NCI-H524 (cell line): ENCODE data around the gene ATP6AP1.
A peak's percentile ranks its signal among the peaks of the same experiment; 100 is the strongest.

Experiments used
- DNase-seq, 2 experiments: peaks; one replicate each; lab custom pipeline; 2025; lab: John Stamatoyannopoulos, UW

ATP6AP1 gene

DNA sequence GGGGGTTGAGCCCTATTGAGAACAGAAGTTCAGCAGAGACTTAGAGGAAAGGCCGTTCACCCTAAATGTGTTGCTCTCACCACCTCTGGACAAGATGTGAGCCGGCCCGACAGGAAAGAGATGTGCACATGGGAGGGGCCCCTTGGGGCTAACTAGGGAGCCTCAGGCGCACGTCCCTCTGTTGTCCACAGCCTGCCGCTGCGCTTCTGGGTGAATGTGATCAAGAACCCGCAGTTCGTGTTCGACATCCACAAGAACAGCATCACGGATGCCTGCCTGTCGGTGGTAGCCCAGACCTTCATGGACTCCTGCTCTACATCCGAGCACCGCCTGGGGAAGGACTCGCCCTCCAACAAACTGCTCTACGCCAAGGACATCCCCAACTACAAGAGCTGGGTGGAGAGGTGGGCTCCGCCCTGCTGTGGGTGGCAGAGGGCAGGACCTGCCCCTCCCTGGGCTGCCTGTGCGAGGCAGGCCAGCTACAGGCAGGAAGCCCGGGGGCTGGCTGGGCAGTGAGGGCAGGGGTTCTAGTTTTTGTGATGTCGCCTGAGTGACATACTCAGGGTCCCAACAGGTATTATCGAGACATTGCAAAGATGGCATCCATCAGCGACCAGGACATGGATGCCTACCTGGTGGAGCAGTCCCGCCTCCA is 42.6 kb downstream of the ATP6AP1 start:
- no peak for DNase-seq

DNA sequence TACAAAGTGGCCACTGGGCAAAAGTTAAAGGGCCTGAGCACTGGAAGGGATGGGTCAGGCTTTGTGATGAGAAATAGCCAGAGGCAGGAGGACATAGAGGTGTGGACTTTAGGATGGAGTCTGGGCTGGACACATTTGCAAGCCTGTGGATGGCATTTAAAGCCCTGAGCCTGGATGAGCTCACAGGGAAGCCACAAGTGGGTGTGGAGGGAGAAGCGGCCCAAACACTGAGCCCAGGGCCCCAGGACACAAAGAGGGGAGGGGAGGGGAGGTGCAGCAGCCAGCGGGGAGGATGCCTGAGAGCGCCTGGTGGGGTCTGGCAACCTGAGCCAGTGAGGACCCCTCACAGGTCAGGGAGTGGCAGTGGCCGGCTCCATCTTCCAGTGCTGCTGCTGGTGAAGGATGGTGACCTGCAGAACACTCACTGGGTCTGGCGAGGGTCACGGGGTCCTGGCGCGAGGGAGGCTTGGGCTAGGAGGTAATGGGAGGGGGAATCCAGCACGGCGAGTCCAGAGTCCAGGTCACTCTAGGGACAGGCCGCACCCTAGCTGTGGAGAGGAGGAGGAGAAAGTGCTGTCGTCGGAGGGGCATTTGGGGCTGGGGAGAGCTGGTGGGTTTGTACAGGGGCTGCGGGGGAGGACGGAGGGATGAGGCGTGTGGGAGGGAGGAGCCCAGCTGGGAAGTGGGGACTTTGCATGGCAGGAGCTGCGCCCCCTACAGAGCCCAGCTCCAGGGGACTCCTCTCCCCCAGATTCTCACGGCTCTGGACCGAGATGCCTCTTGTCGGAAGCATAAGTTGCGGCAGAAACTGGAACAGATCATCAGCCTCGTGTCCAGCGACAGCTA is 43.6 kb downstream of the ATP6AP1 start:
- DNase-seq = no peak

DNA sequence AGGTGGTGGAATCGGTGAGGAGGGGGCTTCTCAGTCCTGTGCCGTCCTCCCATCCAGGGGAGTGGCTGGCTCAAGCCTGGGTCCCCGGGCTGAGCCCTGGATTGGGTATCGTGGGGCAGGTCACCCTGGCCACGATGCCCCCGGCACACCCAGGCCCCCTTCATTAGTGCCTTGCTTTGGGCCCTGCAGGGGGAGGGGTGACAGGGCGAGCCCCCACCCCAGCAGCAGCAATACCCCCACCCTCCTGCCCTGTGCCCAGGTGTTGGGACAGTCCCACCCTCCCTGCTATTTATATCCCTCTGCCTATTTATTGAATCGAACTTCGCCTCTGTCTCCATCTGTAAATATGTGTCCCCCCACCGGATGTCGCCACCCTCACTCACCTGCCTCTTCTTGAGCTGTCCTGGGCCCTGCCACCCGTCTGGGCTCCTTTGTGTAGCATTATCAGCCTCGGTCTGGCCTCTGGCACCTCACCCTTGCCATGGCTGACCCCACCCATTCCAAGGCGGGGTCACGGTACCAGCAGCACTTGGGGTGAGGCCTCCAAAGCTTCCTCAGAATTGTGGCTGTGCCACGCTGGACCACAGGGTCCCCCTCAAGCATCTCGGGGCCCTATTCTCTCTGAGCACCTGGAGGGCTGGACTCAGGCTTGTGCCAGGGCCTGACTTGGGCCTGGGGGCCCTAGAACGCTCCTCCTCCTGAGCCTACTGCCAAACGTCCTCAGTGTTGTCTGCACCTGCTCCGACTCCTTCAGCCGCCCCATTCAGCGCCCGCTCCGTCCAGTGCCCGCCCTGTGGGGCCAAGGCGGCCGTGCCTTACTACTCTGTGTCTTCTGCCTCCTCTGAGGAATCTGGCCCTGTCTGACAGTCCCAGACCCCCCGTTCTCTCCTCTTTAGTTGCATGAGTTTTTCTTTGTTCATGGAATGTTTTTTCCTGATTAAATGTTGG is 44.5 kb downstream of the ATP6AP1 start:
- DNase-seq = no peak

DNA sequence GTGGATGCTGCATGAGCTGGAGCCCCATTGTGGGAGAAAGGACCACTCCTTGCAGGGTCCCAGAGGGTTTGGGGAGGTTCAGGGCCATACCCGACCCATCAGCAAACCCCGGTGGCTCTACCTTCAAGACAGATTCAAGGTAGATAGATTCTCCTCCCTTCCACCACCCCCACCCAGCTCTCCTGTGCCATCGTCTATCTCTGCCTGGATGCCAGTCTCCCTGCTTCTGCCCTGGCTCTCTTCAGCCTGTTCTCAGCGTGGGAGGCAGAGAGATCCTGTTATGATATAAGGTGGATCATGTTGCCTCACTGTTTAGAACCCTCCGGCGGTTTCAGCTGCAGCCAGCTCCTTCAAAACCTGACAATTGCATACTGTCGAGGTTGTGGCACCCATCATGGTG is 45.2 kb downstream of the ATP6AP1 start:
- no peak for DNase-seq

DNA sequence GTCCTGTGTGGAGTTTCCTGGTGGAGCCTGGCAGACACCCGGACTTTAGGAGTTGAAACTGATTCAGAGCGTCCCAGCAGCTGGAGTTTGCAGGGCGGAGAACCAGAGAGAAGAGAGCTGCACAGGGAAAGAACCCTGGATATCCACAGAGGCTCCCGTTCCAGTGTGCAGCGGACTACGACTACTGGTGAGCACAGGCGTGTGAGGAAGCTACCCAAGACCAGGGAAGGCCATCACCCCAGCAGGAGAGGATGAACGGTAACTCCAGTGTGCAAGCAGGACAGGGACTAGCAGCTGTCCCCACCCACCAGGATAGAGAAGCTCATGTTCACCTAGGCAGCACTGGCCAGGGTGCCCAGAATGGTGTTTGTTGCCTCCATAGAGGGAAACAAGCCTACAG is 48.3 kb downstream of the ATP6AP1 start:
- no peak for DNase-seq

DNA sequence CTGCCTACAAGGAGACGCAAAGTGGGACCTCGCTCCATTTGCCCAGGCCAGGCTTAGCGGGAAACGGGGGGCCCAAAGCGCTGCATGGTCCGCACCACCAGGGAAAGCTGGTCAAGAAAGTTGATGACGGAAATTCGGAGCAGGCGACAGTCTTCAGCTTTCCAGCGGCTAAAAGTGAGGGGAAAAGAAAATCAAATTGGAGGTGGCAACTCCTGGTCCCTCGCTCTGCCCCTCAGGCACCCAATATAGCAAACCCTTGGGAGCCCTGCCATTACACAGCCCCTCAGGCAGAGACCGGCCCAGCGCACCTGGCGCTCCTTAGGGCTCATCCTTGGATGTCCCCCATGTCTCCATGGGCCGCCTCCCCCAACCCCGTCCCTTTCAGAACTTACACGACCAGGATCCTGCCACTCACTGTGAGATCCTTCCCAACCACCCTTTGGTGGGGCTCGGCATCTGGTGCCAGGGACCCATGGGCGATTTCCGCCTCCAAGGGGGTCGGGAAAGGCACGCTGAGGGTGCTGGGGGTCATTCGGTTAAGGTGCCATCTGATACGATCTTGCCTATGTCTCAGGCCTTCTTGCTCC is 49.5 kb downstream of the ATP6AP1 start:
- no peak for DNase-seq

DNA sequence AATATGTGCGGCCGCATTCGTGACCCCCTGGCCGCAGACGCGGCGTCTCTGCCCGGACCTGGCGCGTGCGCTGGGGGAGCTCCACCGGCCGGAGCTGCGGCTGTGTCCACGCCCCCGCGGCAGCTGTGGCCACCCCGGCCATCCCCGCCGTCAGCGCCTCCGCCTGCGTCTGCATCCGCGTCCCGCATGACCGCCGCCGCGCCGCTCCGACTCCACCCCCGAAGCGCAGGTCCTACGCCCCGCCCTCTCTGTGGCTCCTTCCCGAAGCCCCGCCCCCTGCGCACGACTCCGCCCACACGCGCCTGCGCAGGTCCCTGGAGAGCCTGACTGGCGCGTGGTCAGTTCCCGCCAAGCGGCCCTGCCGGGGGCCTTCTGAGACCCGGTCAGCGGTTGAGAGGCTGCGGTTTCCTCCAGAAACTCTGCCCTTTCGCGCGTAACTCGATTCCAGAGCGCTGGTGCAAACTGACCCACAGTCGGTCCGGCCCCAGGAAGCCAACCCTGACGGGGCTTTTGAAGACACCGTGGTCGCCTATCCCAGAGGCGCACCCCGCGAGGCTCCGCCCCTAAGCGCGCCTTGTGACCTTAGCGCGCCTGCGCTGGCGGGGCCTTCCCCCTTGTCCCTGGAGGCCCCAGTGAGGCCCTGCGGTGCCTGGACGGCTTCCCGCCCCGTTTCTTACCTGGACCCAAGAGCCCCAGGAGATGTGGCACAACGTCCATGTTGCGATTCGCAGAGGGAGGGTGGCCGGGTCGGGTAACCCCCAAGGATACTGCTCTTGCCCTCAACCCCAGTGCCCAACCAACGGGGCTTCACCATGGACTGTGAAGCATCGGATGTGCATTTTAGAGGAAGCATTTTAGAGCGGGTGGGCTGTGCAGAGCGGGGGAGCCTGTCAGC is 50.5 kb downstream of the ATP6AP1 start, which contains the start of gene LAGE3:
LAGE3 (minus strand) TSS at position 554 of the 895 bp plus-strand sequence; CDS start at position 188, 366 bp downstream.
- DNase-seq = peak; percentile 64 to 82

DNA sequence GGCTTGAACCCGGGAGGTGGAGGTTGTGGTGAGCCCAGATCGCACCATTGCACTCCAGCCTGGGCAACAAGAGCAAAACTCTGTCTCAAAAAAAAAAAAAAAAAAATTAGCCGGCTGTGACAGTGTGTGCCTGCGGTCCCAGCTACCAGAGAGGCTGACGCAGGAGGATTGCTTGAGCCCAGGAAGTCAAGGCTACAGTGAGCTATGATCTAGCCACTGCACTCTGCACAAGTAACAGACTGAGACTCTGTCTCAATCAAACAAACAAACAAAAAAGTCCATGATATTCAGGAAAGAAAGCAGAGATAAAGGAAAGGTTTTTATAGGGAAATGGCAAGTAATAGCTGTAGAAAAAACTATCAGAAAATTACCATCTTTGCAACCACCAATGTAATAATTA is 52.7 kb downstream of the ATP6AP1 start:
- no peak for DNase-seq

DNA sequence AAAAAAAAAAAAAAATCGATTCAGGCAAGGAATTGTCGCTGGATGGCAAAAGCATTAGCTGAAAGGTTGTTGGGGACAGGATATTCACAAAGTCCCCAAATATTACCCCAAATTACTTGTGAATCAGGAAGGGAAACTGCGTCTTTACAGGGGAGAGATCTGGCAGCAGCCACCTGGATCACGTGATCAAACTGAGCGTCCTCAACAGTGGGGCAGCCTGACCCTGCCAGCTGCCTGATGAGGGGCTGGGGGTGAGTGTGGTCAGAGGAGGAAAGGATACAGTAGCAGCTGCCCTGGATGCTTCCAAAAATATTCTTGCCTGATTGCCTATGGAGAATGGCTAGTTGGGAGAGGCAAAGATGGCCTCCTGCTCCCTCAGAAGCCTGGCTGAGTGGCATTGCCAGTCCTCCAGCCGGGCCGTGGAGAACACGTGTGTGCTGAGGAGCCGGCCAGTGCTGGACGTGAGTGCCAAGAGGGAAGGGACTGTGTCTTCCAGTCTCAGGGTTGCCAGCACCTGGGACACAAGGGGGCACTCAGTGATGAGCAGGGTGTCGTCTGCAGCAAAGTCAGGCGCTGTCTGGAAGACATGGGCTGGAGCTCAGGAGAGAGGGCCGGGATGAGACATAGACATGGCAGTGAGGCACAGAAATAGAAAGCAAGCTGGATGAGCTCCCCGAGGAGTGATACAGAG is 53.6 kb downstream of the ATP6AP1 start:
- DNase-seq = no peak

DNA sequence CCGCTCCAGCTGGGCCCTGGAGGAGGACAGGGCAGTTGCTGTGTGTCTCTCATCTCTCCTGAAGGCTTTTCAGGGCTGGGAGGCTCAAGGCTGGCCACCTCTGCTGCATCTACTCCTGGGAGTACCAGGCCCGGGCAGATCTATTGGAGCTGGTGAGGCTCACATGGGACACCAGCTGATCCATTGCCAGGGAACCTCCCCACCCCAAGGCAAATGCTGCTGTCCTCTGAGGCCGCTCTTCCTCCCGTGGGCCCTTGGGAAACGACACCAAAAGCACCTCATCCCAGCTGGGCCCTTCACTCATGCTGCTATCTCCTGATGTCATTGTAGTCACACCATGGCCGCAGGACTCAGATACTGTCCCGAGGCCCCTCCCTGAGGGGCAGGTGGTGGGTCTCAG is 54.3 kb downstream of the ATP6AP1 start:
- DNase-seq = no peak

DNA sequence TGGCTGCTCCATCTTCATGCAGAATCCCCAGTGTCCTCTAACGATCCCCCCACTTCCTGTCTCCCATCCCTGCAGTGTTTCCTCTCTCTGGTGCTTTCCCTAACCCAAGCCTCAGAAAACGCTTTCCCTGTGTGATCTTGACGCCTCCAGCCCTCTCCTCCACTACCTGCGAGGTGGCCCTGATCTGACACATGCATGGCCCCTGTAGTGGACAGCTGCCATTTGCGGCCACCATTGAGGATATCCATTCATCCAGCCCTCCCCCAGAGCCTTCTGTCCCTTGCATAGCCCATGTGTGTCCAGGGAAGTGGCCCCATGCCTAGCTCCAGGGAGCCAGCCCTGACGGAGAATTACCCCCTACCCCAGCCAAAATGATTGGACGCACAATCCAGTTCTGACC is 54.8 kb downstream of the ATP6AP1 start:
- DNase-seq = no peak

DNA sequence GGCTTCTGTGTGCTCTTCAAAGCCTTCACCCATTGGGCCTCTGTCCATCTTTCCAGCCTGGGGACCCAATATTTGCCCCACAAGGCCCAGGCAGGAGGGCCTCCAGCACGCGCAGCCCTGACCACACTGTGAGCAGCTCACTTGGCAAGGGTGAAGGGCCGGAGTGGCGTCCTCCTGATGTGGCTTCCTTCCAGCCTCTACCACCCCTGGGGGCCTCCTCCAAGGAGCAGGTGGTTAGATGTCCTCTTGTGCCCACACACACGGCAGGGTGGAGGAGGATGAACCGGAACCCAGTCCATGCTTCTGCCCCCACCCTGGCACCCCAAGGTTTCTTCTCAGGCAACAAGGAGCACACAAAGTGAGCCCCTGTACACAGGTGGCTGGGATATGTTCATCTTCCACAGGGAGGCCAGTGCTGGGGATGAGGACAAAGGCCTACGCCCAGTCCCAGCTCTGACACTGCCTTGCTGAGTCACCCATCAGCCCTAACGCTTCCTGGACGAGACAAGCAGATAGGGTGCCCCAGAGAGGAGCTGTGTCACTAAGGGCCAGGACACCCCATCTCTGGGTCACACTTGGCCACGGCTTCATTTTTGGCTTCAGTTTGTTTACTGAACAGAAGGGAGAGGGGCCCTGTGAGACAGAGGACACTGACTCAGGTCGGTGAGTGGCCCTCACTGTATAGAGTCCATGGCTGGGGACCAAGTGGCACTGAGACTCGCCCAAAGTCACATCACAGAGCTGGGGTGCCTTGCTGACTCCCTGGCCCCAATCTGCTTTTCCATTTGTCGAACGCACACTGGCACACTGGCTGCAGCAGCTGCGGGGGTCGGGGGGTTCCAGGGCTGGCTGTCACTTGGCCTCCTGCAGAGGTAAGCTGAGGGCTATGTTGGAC is 56.0 kb downstream of the ATP6AP1 start:
- no peak for DNase-seq

DNA sequence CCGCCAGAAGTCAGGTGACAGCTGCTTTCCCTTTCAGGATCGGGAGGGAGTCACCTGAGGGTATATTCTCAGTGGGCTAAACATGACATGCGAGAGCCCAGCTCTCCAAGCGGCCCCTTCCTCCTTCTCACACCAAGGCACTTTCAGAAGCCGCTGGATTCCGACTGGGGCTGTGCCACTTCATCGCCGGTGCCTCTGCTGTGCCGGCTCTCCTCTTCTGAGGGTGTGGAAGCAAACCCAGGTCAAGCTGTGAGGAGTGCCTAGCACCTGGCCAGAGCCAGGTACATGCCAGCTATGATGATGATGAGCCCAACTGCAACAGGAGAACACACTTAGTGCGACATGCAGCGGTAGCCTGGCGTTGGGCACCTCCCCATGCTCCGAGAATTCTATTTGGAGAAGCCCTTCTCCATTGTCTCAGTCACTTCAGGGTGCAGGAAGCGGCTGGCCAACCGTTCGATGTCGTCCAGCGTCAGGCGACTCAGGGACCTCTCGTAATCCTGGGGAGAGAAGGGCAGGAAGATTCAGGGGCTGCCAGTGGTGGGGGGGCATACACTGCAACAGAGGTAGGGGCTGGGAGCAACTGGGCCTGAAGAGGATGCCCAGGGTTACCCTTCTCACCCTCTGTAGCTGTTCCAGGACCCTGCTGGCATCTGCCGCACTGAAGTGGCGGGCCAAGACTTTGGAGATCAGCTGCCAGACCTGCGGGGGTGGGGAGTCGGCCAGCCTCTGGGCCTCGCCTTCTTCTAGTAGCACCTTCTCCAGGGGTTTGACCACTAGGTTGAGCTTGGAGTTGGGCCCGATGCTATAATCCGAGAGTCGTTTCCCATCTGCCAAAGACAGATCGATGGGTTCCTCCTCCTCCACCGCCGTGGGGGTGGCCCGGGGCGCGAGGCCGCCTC is 56.9 kb downstream of the ATP6AP1 start:
- peak in 1 of 2 experiments; percentile 25 for DNase-seq

DNA sequence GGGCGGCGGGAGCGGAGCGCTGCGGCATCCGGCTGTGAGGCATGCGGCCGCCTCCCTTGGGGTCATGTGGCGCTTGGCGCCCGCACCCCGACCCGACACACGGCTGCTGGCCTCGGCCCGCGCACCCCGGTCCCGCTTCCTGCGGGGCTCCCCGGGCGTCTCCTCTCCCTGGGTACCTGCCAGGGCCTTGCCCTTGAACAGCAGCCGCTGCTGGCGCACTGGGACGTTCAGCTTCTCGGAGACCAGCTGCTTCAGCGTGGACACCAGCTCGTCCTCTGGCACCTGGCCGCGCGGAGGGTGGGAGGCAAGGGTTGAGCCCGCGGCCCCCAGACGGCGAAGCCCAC is 57.5 kb downstream of the ATP6AP1 start:
- no peak for DNase-seq
